NT2/D1 (cell line): ENCODE measurements around the gene ELMOD3.
"Not testable (repeated sequence)": the region's sequence is repeated elsewhere in the genome, so short reads cannot be mapped to it uniquely, and the experiment has no call there.

ENCODE experiments used
- DNase-seq: peaks from one replicate; pipeline ENCODE4 v3.0.0-alpha.2; 2011; ENCODE audit warnings: low read depth, low spot score
- H3K27me3 ChIP-seq: 2 replicates; pipeline ENCODE4 v1.6.0; 2011; ENCODE audit warnings: mild to moderate bottlenecking; ENCODE audit not compliant: insufficient read length, insufficient read depth
- H3K36me3 ChIP-seq: 2 replicates; pipeline ENCODE4 v1.6.1; 2011; ENCODE audit warnings: mild to moderate bottlenecking, low read length, mixed read lengths; ENCODE audit not compliant: insufficient read depth, insufficient read length
- H3K4me1 ChIP-seq: 2 replicates; pipeline ENCODE4 v1.5.1; 2011; ENCODE audit not compliant: insufficient read depth, insufficient read length
- H3K4me3 ChIP-seq: 2 replicates; pipeline ENCODE4 v1.5.1; 2011; ENCODE audit warnings: low read depth; ENCODE audit not compliant: insufficient read length
- H3K9ac ChIP-seq: 2 replicates; pipeline ENCODE4 v1.6.0; 2011; ENCODE audit warnings: low read depth; ENCODE audit not compliant: insufficient read length
- H3K9me3 ChIP-seq: 2 replicates; pipeline ENCODE4 v1.5.1; 2011; ENCODE audit warnings: mild to moderate bottlenecking, low read length; ENCODE audit not compliant: insufficient read depth
- SUZ12 ChIP-seq: IDR thresholded peaks from 2 replicates; pipeline ENCODE4 v1.6.1; 2011; ENCODE audit not compliant: insufficient read length, insufficient read depth; ENCODE audit errors: extremely low read depth
- YY1 ChIP-seq: IDR thresholded peaks from 2 replicates; pipeline ENCODE4 v1.6.1; 2011; ENCODE audit not compliant: insufficient read length, insufficient read depth
- ZNF274 ChIP-seq: IDR thresholded peaks from 2 replicates; pipeline ENCODE4 v1.6.1; 2011; ENCODE audit warnings: mild to moderate bottlenecking, low read depth, low read length

ELMOD3 gene

DNA sequence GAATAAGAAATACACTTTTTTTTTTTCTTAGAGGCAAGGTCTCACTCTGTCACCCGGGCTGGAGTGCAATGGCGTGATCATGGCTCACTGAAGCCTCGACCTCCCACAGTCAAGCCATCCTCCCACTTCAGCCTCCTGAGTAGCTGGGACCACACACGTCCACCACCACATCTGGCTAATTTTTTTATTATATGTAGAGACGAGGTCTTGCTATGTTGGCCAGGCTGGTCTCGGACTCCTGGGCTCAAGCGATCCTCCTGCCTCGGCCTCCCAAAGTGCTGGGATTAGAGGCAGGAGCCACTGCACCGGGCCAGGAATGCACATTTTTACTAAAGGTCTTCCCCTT, 29.1 kb upstream of the ELMOD3 start:
- Histone ChIP-seq H3K36me3 (peaks cover 59% of the 10 kb centered on the region), H3K4me3 (no peak overlapping the region), H3K9me3 (no peaks in the 10 kb centered on the region), H3K27me3 (no peaks in the 10 kb centered on the region), H3K9ac (no peak overlapping the region), H3K4me1 (no peaks in the 10 kb centered on the region)
- TF ChIP-seq YY1 (no peak), SUZ12 (no peak), ZNF274 (no peak)
- no peak for DNase-seq

DNA sequence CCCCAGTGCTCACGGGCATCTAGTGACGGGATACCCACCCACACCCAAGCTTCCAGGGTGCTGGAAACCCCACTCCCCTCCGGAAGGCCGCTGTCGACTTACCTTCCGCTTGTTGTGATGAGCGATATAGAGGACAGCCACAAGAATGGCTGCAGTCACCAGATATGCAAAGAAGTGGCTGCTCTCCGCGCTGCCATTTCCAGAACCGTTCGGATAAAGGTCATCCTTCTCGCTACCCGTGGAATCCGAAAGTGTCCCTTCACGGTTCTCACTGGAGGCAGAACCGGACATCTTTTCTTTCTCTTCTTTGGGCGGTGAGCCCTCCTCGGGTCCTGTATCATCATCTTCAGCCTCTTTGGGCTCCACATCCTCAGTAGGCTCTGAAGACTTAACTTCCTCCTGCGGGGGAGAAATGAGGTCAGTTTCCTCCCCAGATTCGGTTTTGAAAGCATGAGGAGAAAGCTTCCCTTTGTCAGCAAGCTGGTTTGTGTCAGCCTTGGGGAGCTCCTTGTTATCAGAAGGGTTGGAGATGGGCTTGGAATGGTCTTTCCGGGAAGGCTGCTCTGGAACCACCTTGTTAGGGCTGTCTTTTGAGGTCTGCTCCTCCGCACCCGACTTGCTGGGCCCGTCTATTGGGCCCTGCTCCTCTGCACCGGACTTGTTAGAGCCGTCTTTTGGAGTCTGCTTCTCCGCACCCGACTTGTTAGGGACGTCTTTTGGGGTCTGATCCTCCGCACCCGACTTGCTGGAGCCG, 28.0 kb upstream of the ELMOD3 start:
- H3K9me3 ChIP-seq: no peaks in the 10 kb centered on the region
- H3K27me3 ChIP-seq: no peaks in the 10 kb centered on the region
- H3K4me1 ChIP-seq: no peaks in the 10 kb centered on the region
- no peak for DNase-seq
- peaks cover 47% of the 10 kb centered on the region for H3K36me3 ChIP-seq
- TF ChIP-seq SUZ12 (no peak), YY1 (no peak), ZNF274 (no peak)
- H3K4me3 ChIP-seq: peak overlapping the region; percentile 77
- H3K9ac ChIP-seq: peak overlapping the region; percentile 92

GRCh38 chr2:85327160-85327821, 27.3 kb upstream of the ELMOD3 start:
- H3K9ac ChIP-seq: peak overlapping the region; percentile 92
- H3K36me3 ChIP-seq: peaks cover 41% of the 10 kb centered on the region
- H3K27me3 ChIP-seq: no peaks in the 10 kb centered on the region
- H3K4me1 ChIP-seq: no peaks in the 10 kb centered on the region
- H3K9me3 ChIP-seq: no peaks in the 10 kb centered on the region
- no peak for DNase-seq
- H3K4me3 ChIP-seq: peak overlapping the region; percentile 77
- TF ChIP-seq ZNF274: no peak

GRCh38 chr2:85327822-85328617, 26.5 kb upstream of the ELMOD3 start, which contains the start of gene TGOLN2:
TSS of gene TGOLN2 (minus strand) at chr2:85327989. CDS start at chr2:85327962, 27 bp downstream.
- peak; percentile 87 for DNase-seq
- Histone ChIP-seq H3K36me3 (peaks cover 34% of the 10 kb centered on the region), H3K9ac (peak within 1 kb of the TSS; percentile 92), H3K4me3 (peak within 1 kb of the TSS; percentile 77), H3K4me1 (no peaks in the 10 kb centered on the region), H3K27me3 (no peaks in the 10 kb centered on the region), H3K9me3 (no peaks in the 10 kb centered on the region)
- TF ChIP-seq ZNF274: no peak
- no peak for TF ChIP-seq SUZ12
- TF ChIP-seq YY1: no peak

GRCh38 chr2:85329181-85329651, 25.4 kb upstream of the ELMOD3 start:
- DNase-seq: no peak
- no peaks in the 10 kb centered on the region; the same call in 1 of the 2 replicates for H3K9me3 ChIP-seq
- no peak overlapping the region for H3K4me3 ChIP-seq
- TF ChIP-seq ZNF274 (no peak), SUZ12 (no peak), YY1 (no peak)
- H3K4me1 ChIP-seq: no peaks in the 10 kb centered on the region
- no peaks in the 10 kb centered on the region for H3K27me3 ChIP-seq
- peaks cover 25% of the 10 kb centered on the region for H3K36me3 ChIP-seq
- H3K9ac ChIP-seq: no peak overlapping the region

DNA sequence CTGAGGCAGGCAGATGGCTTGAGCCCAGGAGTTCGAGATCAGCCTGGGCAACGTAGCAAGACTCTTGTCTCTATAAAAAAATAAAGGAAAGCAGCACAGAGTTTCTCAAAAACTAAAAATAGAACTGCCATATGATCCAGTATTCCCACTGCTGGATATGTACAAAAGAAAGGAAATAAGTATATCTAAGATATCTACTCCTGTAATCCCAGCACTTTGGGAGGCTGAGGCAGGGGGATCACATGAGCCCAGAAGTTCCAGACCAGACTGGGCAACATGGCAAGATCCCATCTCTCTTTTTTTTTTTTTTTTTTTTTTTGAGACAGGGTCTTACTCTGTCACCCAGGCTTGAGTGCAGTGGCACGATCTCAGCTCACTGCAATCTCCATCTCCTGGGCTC, 24.9 kb upstream of the ELMOD3 start:
- not testable (repeated sequence) for H3K4me1 ChIP-seq, H3K9ac ChIP-seq, DNase-seq, H3K9me3 ChIP-seq, H3K27me3 ChIP-seq, H3K4me3 ChIP-seq
- peaks cover 20% of the 10 kb centered on the region for H3K36me3 ChIP-seq
